ENCODE measurements around the gene ARHGAP12. TPM values are rescaled to one million over a fixed set of nuclear protein-coding genes. Genes with fewer than 3 reads are reported as not detected.

Gene ARHGAP12
- total and polyA plus RNA-seq, 4 donors: 8.6 to 66.0 (median 27.0) TPM

DNA sequence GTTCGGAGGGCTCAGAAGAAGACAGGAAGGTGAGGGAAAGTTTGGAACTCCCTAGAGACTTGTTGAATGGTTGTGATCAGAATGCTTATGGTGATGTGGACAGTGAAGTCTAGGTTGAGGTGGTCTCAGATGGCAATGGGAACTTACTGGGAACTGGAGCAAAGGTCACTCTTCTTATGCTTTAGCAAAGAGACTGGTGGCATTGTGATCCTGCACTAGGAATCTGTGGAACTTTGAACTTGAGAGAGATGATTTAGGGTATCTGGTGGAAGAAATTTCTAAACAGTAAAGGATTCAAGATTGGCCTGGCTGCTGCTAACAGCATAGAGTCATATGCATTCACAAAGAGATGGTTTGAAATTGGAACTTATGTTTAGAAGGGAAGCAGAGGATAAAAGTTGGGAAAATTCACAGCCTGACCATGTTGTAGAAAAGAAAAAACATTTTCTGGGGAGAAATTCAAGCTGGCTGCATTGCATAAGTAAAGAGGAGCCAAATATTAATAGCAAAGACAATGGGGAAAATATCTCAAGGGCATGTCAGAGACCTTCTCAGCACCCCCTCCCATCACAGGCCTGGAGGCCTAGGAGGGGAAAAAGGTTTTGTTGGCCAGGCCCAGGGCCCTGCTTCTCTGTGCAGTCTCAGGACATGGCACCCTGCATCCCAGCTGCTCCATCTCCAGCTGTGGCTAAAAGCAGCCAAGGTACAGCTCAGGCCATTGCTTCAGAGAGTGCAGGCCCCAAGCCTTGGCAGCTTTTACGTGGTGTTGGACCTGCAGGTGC lies 26.0 kb upstream of the ARHGAP12 start:
- H3K36me3 ChIP-seq (ENCODE audit: control insufficient read depth in 4 of 4, insufficient read depth in 4 of 4, low read length in 4 of 4): no peaks in the 10 kb centered on the region
- TF ChIP-seq, protein P1, sequence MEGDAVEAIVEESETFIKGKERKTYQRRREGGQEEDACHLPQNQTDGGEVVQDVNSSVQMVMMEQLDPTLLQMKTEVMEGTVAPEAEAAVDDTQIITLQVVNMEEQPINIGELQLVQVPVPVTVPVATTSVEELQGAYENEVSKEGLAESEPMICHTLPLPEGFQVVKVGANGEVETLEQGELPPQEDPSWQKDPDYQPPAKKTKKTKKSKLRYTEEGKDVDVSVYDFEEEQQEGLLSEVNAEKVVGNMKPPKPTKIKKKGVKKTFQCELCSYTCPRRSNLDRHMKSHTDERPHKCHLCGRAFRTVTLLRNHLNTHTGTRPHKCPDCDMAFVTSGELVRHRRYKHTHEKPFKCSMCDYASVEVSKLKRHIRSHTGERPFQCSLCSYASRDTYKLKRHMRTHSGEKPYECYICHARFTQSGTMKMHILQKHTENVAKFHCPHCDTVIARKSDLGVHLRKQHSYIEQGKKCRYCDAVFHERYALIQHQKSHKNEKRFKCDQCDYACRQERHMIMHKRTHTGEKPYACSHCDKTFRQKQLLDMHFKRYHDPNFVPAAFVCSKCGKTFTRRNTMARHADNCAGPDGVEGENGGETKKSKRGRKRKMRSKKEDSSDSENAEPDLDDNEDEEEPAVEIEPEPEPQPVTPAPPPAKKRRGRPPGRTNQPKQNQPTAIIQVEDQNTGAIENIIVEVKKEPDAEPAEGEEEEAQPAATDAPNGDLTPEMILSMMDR (IDR thresholded peaks at IDR 0.05; ENCODE audit: control extremely low read depth, extremely low read depth): no peak
- peaks cover 0 to 2% (median 0%) of the 10 kb centered on the region in 5 donors for H3K4me1 ChIP-seq (ENCODE audit: control insufficient read depth in 5 of 5, insufficient read depth in 5 of 5, low read length in 5 of 5)
- DNase-seq: no peak
- H3K27ac ChIP-seq (ENCODE audit: low read depth in 1 of 2, low read length in 1 of 2): no peak overlapping the region
- no peak overlapping the region for H3K9ac ChIP-seq (ENCODE audit: insufficient read depth in 1 of 2, low read length in 2 of 2)
- no peak for ATAC-seq (ENCODE audit: insufficient read depth, low FRiP score)
- no peaks in the 10 kb centered on the region for H3K27me3 ChIP-seq (ENCODE audit: control insufficient read depth in 3 of 3, insufficient read depth in 3 of 3, low read length in 2 of 3)
- H3K4me3 ChIP-seq: no peak overlapping the region
- 76 to 92% methylated on average over 2 of the region's 2 CpGs for WGBS, 2 donors
- peaks cover 0 to 5% (median 1%) of the 10 kb centered on the region in 4 donors for H3K9me3 ChIP-seq (ENCODE audit: control insufficient read depth in 4 of 4, insufficient read depth in 3 of 4, low read length in 3 of 4)

DNA sequence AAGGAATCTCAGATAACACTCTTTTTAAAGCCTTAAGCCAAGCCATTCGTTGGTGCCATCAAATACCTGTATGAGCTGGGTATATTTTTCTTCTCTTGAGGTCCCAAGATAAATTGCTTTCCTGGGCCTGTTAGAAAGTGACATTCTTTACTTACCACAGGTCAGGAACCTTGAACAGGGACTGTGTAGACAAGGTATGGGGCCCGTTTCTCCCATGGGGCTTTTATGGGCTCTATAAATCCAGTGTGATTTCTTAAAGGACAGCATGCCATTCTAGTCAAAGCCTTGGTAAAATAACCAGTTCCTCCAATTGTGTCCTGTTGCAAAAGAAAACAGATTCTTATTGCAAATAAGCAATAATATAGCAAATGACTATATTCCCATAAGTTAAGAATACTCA lies 24.8 kb upstream of the ARHGAP12 start:
- peaks cover 0 to 5% (median 1%) of the 10 kb centered on the region in 4 donors for H3K9me3 ChIP-seq (ENCODE audit: control insufficient read depth in 4 of 4, insufficient read depth in 3 of 4, low read length in 3 of 4)
- no peaks in the 10 kb centered on the region for H3K4me1 ChIP-seq (ENCODE audit: control insufficient read depth in 5 of 5, insufficient read depth in 5 of 5, low read length in 5 of 5)
- DNase-seq: no peak
- H3K27ac ChIP-seq (ENCODE audit: low read depth in 1 of 2, low read length in 1 of 2): no peak overlapping the region
- TF ChIP-seq, protein P1 (IDR thresholded peaks at IDR 0.05; ENCODE audit: control extremely low read depth, extremely low read depth): no peak
- no peaks in the 10 kb centered on the region for H3K36me3 ChIP-seq (ENCODE audit: control insufficient read depth in 4 of 4, insufficient read depth in 4 of 4, low read length in 4 of 4)
- H3K27me3 ChIP-seq (ENCODE audit: control insufficient read depth in 3 of 3, insufficient read depth in 3 of 3, low read length in 2 of 3): no peaks in the 10 kb centered on the region
- H3K4me3 ChIP-seq: no peak overlapping the region
- WGBS, 2 donors: 88 to 95% methylated on average over 2 of the region's 2 CpGs
- H3K9ac ChIP-seq (ENCODE audit: insufficient read depth in 1 of 2, low read length in 2 of 2): no peak overlapping the region
- no peak for ATAC-seq (ENCODE audit: insufficient read depth, low FRiP score)

DNA sequence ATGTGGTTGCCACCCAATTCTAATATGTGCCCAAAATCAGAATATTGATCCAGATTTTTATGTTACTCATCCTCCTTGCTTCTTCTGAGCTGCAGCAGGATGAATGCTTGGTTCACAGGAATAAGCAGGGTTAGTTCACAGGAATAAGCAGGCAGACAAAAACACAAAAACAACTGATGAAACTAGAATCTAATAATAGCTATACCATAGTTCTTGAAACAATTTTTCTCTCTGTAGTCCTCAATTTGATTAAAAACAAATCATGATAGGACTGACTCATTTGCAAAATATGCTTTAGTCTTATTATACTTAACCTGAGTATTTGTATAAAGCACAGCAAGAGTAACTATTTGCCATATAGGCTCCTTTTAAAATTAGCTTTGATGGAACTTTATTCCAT lies 24.4 kb upstream of the ARHGAP12 start:
- Histone ChIP-seq H3K27ac (ENCODE audit: low read depth in 1 of 2, low read length in 1 of 2) (no peak overlapping the region), H3K4me3 (no peak overlapping the region), H3K9me3 (ENCODE audit: control insufficient read depth in 4 of 4, insufficient read depth in 3 of 4, low read length in 3 of 4) (peaks cover 0 to 5% (median 1%) of the 10 kb centered on the region in 4 donors), H3K27me3 (ENCODE audit: control insufficient read depth in 3 of 3, insufficient read depth in 3 of 3, low read length in 2 of 3) (no peaks in the 10 kb centered on the region), H3K36me3 (ENCODE audit: control insufficient read depth in 4 of 4, insufficient read depth in 4 of 4, low read length in 4 of 4) (no peaks in the 10 kb centered on the region), H3K4me1 (ENCODE audit: control insufficient read depth in 5 of 5, insufficient read depth in 5 of 5, low read length in 5 of 5) (no peaks in the 10 kb centered on the region), H3K9ac (ENCODE audit: insufficient read depth in 1 of 2, low read length in 2 of 2) (no peak overlapping the region)
- ATAC-seq (ENCODE audit: insufficient read depth, low FRiP score): no peak
- TF ChIP-seq, protein P1 (IDR thresholded peaks at IDR 0.05; ENCODE audit: control extremely low read depth, extremely low read depth): no peak
- DNase-seq: no peak
